SH-SY5Y (cell line): Measurements from ENCODE around the gene ZNF385C.

Source experiments
- GATA2 ChIP-seq: IDR thresholded peaks from 2 replicates; pipeline ENCODE4 v1.6.1; 2011; ENCODE audit warnings: mild to moderate bottlenecking, low read depth, low read length
- GATA3 ChIP-seq: IDR thresholded peaks from 2 replicates; pipeline ENCODE4 v1.6.1; 2011; ENCODE audit warnings: low read depth, mild to moderate bottlenecking, low read length, moderate library complexity

DNA sequence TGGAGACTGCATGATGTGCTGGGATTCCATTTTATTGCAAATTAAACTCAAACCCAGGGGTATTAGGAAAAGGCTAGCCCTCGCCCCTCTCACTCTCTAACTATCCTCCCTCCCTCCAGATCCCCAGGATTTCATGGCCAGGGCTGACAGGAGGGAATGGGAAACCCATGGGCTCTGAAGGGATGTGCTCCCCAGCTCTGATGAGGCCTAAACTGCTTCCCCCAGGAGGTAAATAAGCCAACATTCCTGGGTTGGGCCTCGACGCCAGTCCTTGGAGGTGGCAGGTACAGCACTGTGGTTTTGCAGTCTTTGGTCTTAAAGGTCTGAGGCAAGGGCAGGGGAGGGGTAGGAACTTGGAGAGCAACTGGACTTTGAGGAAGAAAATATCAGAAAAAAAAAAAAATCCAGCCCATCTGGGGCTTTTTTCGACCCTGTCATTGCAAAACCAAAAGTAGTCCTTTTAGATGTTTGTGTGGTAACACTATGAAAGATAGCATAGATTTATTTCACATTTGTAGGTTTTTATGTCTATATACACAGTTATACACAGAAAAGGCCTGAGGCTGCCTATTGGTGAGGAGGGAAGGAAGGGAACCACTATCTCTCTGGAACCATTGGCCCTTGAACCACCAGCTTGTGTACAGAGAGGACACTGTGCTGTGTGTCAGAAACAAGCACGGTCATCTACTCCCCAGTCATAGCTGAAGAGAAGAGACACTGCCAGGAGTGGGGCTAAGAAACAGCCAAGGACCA is 59.9 kb downstream of the ZNF385C start:
- no peak for TF ChIP-seq GATA2
- no peak for TF ChIP-seq GATA3
